OCI-LY7 (cell line): ENCODE measurements around the gene GNAO1. TPM values are rescaled to one million over a fixed set of nuclear protein-coding genes. Genes with fewer than 3 reads are reported as not detected.

ENCODE experiments used
- BruUV-seq: library from RNA; stranded (reverse); fragments of 400-500 nt; replicated peaks from 2 replicates; lab custom pipeline; 2021; lab: Mats Ljungman, UMichigan
- CTCF ChIA-PET: fragments of 300-600 bp; sonication (Branson Sonifier 250); formaldehyde crosslinking; loops from one replicate; lab custom pipeline; 2022; ENCODE audit warnings: antibody characterized with exemption; ENCODE audit not compliant: unreplicated experiment; lab: Charles Lee
- POLR2A ChIA-PET: fragments of 300-600 bp; sonication (Branson Sonifier 250); formaldehyde crosslinking; loops from one replicate; lab custom pipeline; 2022; ENCODE audit warnings: antibody characterized with exemption; lab: Charles Lee
- DNase-seq: peaks from one replicate; pipeline ENCODE4 v3.0.0-alpha.2; 2015; ENCODE audit warnings: low spot score
- H2AFZ ChIP-seq: fragments of 200-600 bp; sonication (generic), shearing (Covaris generic); 2 replicates; pipeline ENCODE4 v1.6.1; 2014; ENCODE audit warnings: mild to moderate bottlenecking, antibody characterized with exemption, low read length, moderate library complexity
- H3K27ac ChIP-seq: fragments of 200-600 bp; sonication (generic); 2 replicates; pipeline ENCODE4 v1.5.1; 2014; ENCODE audit warnings: mixed run types, low read depth, mild to moderate bottlenecking, moderate library complexity, low read length, inconsistent platforms; ENCODE audit not compliant: poor library complexity, severe bottlenecking
- H3K36me3 ChIP-seq: fragments of 200-600 bp; sonication (generic); 2 replicates; pipeline ENCODE4 v1.6.1; 2014; ENCODE audit warnings: mild to moderate bottlenecking, antibody characterized with exemption, low read length, moderate library complexity, mixed read lengths; ENCODE audit not compliant: insufficient read depth
- H3K4me1 ChIP-seq: fragments of 200-600 bp; sonication (generic); 2 replicates; pipeline ENCODE4 v1.5.1; 2014; ENCODE audit warnings: mild to moderate bottlenecking, low read length; ENCODE audit not compliant: insufficient read depth, poor library complexity, severe bottlenecking
- H3K4me2 ChIP-seq: fragments of 200-600 bp; sonication (generic); 2 replicates; pipeline ENCODE4 v1.6.1; 2014; ENCODE audit warnings: mild to moderate bottlenecking, low read length
- H3K4me3 ChIP-seq: fragments of 200-600 bp; sonication (generic); 2 replicates; pipeline ENCODE4 v1.5.1; 2014; ENCODE audit warnings: mild to moderate bottlenecking, low read depth, low read length; ENCODE audit not compliant: poor library complexity, severe bottlenecking
- H3K79me2 ChIP-seq: fragments of 200-600 bp; sonication (generic); 2 replicates; pipeline ENCODE4 v1.6.1; 2016; ENCODE audit warnings: low read depth, mild to moderate bottlenecking, low read length, moderate library complexity, mixed read lengths; ENCODE audit not compliant: insufficient read depth
- H3K9me2 ChIP-seq: fragments of 200-600 bp; sonication (generic); 2 replicates; pipeline ENCODE4 v1.6.1; 2016; ENCODE audit warnings: mild to moderate bottlenecking, low read length, mixed read lengths; ENCODE audit not compliant: insufficient read depth
- H3K9me3 ChIP-seq: fragments of 200-600 bp; sonication (generic); 2 replicates; pipeline ENCODE4 v1.6.1; 2014; ENCODE audit warnings: mild to moderate bottlenecking, mixed run types, low read length, mixed read lengths
- H4K20me1 ChIP-seq: fragments of 200-600 bp; sonication (generic); 2 replicates; pipeline ENCODE4 v1.6.1; 2014; ENCODE audit warnings: mild to moderate bottlenecking, antibody characterized with exemption, low read length, moderate library complexity, mixed read lengths; ENCODE audit not compliant: insufficient read depth
- CTCF ChIP-seq: fragments of 200-600 bp; sonication (generic); conservative IDR thresholded peaks from 2 replicates; pipeline ENCODE4 v1.5.1; 2014; ENCODE audit warnings: mild to moderate bottlenecking, antibody characterized with exemption, low read length, moderate library complexity, mixed read lengths
- EZH2phosphoT487 ChIP-seq: fragments of 200-600 bp; sonication (generic); IDR thresholded peaks from 2 replicates; pipeline ENCODE4 v1.6.1; 2018; ENCODE audit warnings: low read depth, borderline replicate concordance, mild to moderate bottlenecking, mixed run types, antibody characterized with exemption, low read length, moderate library complexity, mixed read lengths
- intact Hi-C: fragments of 100-400 bp; cut with micrococcal nuclease; formaldehyde crosslinking; loops from one replicate; pipeline ENCODE4 v1.10.0; 2022; ENCODE audit not compliant: unreplicated experiment
- total RNA-seq, 2 experiments: library from RNA; depleted of rRNA in 1 of 2; stranded (reverse); fragments of >200 nt in 1 of 2; shearing (Covaris generic) in 1 of 2; gene quantifications; 2 replicates each; pipeline ENCODE4 v1.2.3, GENCODE V29; 2014 to 2022

GNAO1 gene
- total RNA-seq, 2 experiments from 2014 or later, result not detected

GRCh38 chr16:56370875-56371659 lies 179.8 kb downstream of the GNAO1 start:
- Histone ChIP-seq H3K4me1 (no peaks in the 10 kb centered on the region), H3K4me3 (no peak overlapping the region), H3K27ac (no peak overlapping the region), H4K20me1 (no peaks in the 10 kb centered on the region), H2AFZ (no peak overlapping the region), H3K9me2 (no peaks in the 10 kb centered on the region), H3K9me3 (no peaks in the 10 kb centered on the region), H3K4me2 (no peak overlapping the region), H3K79me2 (no peaks in the 10 kb centered on the region; the same call in 1 of the 2 replicates), H3K36me3 (peaks cover 61% of the 10 kb centered on the region)
- ChIA-PET POLR2A (interaction anchor here (0.7 to 1.5 kb wide), 3 partner anchors 15 to 1005 kb away, joined by 3 to 8 read pairs (median 3); no protein-coding TSS in a partner anchor), CTCF (interaction anchor here (1.3 kb wide), 1 partner anchor 9 kb away, joined by 3 read pairs; no protein-coding TSS in a partner anchor)
- BruUV-seq, result no TSS peak
- intact Hi-C loops, result no loop called here
- no peak for TF ChIP-seq EZH2phosphoT487
- TF ChIP-seq CTCF, result no peak
- no peak for DNase-seq

GRCh38 chr16:56371660-56371937 lies 180.3 kb downstream of the GNAO1 start:
- H4K20me1 ChIP-seq, result no peaks in the 10 kb centered on the region
- CTCF ChIA-PET, result no interaction called here
- no peaks in the 10 kb centered on the region for H3K9me3 ChIP-seq

More at GRCh38 chr16:56371660-56371937, 180.3 kb downstream of the GNAO1 start:
- DNase-seq, result no peak
- no peaks in the 10 kb centered on the region for H3K9me2 ChIP-seq
- no peaks in the 10 kb centered on the region for H3K4me1 ChIP-seq
- no peaks in the 10 kb centered on the region; the same call in 1 of the 2 replicates for H3K79me2 ChIP-seq
- no peak overlapping the region for H3K4me3 ChIP-seq
- peaks cover 57% of the 10 kb centered on the region for H3K36me3 ChIP-seq
- intact Hi-C loops, result no loop called here
- H3K27ac ChIP-seq, result no peak overlapping the region
- no peak overlapping the region for H3K4me2 ChIP-seq
- no peak overlapping the region for H2AFZ ChIP-seq
- no peak for TF ChIP-seq EZH2phosphoT487
- no peak for TF ChIP-seq CTCF
- no TSS peak for BruUV-seq
- POLR2A ChIA-PET, result no interaction called here
